ENCODE results near the gene PNMA6A.
"Not testable (repeated sequence)": the region's sequence is repeated elsewhere in the genome, so short reads cannot be mapped to it uniquely, and the experiment has no call there.

The PNMA6A gene

GRCh38 chrX:153071909-153072583 is at the start of gene PNMA6A:
Gene PNMA6A (plus strand): TSS chrX:153072454. CDS start chrX:153073063, 609 bp downstream.
- not testable (repeated sequence) for DNase-seq

GRCh38 chrX:153026501-153026900 is 45.8 kb upstream of the PNMA6A start:
- not testable (repeated sequence) for DNase-seq

- DNase-seq, result not testable (repeated sequence)
Observed at GRCh38 chrX:153028487-153028886, 43.8 kb upstream of the PNMA6A start.

- DNase-seq, result no peak
Observed at GRCh38 chrX:153029162-153029561, 43.1 kb upstream of the PNMA6A start.

GRCh38 chrX:153029875-153030274 is 42.4 kb upstream of the PNMA6A start:
- no peak for DNase-seq

GRCh38 chrX:153030801-153031200 is 41.5 kb upstream of the PNMA6A start:
- no peak for DNase-seq

- DNase-seq, result peak; percentile 90
Observed at GRCh38 chrX:153032397-153033118, 39.7 kb upstream of the PNMA6A start.

- DNase-seq, result no peak
Observed at GRCh38 chrX:153049093-153049492, 23.2 kb upstream of the PNMA6A start.

GRCh38 chrX:153052534-153052933 is 19.7 kb upstream of the PNMA6A start:
- no peak for DNase-seq

GRCh38 chrX:153055871-153056749 is 16.1 kb upstream of the PNMA6A start, which contains the start of gene PNMA3:
Gene PNMA3 (plus strand): TSS chrX:153056470. CDS start chrX:153057056, 586 bp downstream.
- peak; percentile 65 for DNase-seq

- no peak for DNase-seq
Observed at GRCh38 chrX:153057281-153057680, 15.0 kb upstream of the PNMA6A start.

GRCh38 chrX:153059191-153060094 is 12.8 kb upstream of the PNMA6A start:
- DNase-seq, result no peak

- no peak for DNase-seq
Observed at GRCh38 chrX:153060095-153060445, 12.2 kb upstream of the PNMA6A start.

- no peak for DNase-seq
Observed at GRCh38 chrX:153061732-153062131, 10.5 kb upstream of the PNMA6A start.

- no peak for DNase-seq
Observed at GRCh38 chrX:153063315-153063714, 8.9 kb upstream of the PNMA6A start.

- DNase-seq, result no peak
Observed at GRCh38 chrX:153064061-153064460, 8.2 kb upstream of the PNMA6A start.

GRCh38 chrX:153065389-153065788 is 6.9 kb upstream of the PNMA6A start:
- DNase-seq, result no peak

GRCh38 chrX:153066402-153066801 is 5.9 kb upstream of the PNMA6A start:
- not testable (repeated sequence) for DNase-seq

- not testable (repeated sequence) for DNase-seq
Observed at GRCh38 chrX:153073331-153073730, 1.1 kb downstream of the PNMA6A start.

GRCh38 chrX:153074262-153074899 is 2.1 kb downstream of the PNMA6A start:
- no peak for DNase-seq

- DNase-seq, result no peak
Observed at GRCh38 chrX:153074935-153075334, 2.7 kb downstream of the PNMA6A start.

GRCh38 chrX:153075366-153075765 is 3.1 kb downstream of the PNMA6A start:
- DNase-seq, result no peak

Data from retina (tissue), 1 donor.